ENCODE measurements around the gene HEBP2.

Gene HEBP2

DNA sequence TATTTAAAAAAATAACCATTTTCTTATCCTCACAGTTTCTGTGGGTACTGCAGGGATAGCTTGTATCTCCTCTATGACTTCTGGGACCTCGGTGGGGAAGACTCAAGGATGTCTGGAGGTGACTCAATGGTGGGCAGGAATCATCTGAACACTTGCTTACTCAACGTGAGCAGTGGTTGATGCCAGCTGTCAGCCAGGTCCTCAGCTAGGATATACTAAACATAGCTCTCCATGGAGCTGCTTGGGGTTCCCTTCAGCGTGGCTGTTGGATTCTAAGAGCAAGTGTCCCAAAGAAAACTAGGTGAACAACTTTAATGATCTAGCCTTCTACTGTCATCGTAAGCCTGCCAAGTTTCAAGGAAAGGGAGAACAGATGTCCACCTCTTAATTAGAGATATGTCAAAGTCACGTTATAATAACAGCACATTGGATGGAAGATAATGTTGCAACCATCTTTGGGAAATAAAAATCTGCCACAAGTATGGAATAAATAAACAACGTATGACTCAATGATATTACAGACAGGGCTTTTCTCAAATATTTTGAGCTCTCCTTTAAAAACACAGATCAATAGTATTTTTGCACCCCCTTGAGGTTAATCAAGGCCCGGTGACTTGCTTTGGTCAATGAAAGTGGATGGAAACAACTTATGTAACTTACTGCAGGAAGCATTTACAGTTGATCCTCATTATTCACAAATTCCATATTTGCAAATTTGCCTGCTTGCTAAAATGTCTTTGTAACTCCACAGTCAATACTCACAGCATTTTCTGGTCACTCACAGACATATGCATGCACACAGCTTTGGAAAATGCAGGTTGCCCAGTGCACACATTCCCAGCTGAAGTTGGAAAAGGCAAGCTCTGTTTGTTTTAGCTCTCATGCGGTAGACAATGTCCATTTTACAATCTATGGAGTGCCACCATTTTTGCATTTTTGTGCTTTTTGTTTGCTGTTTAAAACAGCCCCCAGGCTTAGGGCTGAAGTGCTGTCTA lies 6.6 kb upstream of the HEBP2 start:
- DNase-seq = no peak

- DNase-seq = no peak
These were observed 3.7 kb upstream of the HEBP2 start for GRCh38 chr6:138400326-138400725.

DNA sequence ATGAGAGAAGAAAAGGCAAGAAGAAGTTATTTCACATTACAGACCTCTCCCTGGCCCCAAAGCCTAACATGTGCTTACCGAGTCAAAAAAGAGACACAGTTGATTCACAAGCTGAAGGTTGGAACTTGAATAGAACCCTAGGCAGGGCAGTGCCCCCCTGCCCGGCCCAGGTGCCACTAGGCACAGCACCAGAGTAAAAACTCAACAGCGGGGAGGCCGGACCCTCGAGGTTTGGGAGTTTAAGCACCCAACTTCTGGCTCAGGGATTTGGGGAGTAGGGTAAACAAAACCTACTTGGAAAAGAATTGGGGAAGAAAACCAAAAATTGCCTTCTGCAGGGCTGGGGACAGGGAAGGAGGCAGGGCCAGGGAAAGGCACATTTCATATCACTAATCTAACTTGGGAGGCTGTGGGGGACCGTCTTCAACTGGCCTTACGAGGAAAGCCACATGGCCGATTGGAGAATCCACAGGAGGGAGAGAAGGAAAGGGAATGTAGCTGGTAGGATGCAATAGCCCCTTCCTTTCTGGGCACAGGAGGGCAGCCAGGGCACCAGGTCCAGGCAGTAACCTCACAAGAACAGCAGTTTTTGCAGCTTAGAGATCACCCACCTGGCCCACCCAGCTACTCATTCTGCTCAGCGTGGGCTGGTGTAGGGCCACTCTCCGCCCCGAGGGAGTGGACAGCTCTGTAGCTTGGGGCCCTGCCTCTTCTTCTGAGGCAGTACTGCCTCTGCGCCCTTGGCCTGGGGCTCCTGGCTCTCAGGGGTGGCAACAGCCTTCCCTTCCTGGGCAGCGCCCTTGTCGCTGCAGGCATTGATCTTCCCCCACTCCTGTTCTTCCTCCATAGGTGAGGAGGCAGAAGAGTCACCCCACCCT lies 1.8 kb upstream of the HEBP2 start:
- no peak for DNase-seq

DNA sequence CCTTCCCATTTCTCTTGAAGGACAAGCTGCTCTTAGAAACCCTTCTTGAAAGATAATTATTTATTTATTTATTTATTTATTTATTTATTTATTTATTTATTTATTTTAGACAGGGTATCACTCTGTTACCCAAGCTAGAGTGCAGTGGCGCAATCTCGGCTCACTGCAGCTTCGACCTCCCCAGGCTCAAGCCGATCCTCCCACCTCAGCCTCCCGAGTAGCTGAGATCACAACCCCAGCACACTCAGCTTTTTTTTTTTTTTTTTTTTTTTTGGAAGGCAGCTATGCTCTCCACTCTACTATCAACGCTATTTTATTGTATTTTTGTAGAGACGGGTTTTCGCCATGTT lies 1.2 kb upstream of the HEBP2 start:
- no peak for DNase-seq

GRCh38 chr6:138403324-138403800 lies 661 bp upstream of the HEBP2 start:
- DNase-seq = peak in 1 of 2 experiments; percentile 17

DNA sequence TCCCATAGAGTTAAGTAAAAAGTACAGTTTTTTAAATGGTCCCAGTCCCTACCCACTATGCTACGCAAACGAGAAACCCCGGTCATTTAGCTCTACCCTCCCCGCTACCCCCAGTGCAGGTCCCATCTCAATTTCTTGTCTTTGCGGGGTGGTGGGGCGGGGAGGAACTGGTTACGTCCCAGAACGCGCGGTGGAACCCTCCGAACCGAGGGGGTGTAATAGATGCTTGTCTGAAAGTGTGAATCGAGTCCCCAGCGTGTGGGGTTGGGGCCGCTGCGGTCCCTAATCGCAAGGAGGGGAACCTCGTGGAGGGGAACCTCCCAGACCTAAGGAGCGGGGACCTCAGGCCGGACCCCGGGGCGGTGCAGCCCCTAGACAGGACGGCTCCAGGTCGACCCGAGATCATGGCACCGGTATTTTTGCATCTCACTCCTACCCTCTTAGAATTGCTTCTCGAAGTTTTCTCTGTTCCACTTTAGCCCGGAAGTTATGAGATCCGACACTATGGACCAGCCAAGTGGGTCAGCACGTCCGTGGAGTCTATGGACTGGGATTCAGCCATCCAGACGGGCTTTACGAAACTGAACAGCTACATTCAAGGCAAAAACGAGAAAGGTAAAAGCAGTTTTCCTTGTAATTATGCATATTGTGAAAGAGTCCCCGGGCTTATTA lies 779 bp downstream of the HEBP2 start:
- DNase-seq = no peak

DNA sequence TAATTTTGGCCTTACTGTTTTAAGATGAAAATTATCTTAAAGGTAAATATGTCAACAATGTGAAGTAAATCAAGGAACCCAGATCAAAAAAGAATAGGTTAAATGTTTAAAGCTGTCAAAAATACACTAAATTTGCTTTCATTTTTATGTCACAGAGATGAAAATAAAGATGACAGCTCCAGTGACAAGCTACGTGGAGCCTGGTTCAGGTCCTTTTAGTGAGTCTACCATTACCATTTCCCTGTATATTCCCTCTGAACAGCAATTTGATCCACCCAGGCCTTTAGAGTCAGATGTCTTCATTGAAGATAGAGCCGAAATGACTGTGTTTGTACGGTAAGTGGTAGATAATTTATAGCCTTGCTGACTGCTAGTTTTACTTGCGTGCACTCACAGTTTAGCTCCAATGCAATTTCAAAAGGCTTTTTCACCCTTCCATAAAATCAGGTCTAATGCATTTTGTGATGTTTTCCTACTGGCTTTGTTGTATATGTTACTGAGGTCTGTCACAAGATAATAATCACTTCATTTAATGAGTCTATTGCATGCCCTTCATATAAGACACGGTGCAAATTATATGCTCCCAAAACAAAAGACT lies 1.9 kb downstream of the HEBP2 start:
- DNase-seq = no peak

GRCh38 chr6:138406443-138406842 lies 2.4 kb downstream of the HEBP2 start:
- no peak for DNase-seq

- DNase-seq = no peak
These were observed 6.2 kb downstream of the HEBP2 start for GRCh38 chr6:138410048-138410735.

DNA sequence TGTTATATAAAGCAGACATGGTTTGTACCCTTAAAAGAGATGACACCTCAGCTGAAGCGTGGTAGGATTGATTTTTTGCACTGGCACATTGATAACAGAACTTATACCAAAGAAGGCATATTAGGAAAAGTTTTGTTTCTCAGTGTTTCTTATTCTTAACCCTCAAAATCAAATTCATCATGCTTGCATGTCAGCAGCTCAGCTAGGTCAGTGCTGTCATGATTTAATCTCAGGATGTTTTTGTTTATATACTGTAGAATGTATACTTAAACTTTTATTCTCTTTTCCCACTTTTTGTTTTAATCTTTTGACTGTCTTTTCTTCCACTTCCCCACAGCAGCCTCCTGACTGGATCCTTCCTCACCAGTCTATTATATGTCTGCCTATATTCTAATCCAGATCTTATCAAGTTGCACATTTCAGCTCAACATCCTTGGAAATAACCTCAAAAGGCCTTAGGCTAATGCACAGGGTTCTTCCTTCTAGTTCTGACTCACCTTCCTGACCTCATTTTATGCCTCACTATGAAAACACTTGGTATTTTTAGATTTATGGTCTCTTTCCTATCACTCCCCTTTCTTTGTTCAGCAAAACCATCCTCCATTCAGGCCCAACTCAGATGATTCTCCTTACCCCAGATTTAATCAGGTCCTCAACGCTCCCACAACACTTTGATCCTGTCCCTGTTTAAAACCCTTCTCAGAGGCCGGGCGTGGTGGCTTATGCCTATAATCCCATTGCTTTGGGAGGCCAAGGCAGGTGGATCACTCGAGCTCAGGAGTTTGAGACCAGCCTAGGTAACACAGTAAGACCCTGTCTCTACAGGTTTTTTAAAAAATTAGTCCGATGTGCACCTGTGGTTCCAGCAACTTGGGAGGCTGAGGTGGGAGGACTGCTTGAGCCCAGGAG lies 7.2 kb downstream of the HEBP2 start:
- no peak for DNase-seq

- no peak for DNase-seq
These were observed 11.1 kb downstream of the HEBP2 start for GRCh38 chr6:138415125-138415524.

DNA sequence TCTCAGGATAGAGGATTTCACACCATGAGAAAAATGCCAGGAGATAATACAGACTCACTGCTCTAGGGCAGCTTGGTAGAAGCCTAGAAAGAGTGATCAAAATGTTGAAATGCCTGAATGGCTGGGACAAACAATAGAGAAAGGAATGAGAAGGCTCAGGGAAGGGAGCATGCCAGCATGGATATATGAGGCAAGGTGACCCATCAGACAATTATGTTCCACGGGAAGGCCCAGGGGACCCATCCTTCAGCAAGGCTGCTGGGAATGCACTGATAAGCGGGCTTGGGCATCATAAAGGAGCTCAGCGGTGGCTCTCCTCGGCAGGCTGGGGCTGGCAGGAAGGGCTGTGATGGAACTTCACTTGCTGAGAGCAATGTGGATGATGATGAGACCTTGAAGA lies 12.2 kb downstream of the HEBP2 start:
- no peak for DNase-seq

GRCh38 chr6:138417493-138418117 lies 13.6 kb downstream of the HEBP2 start:
- no peak for DNase-seq

DNA sequence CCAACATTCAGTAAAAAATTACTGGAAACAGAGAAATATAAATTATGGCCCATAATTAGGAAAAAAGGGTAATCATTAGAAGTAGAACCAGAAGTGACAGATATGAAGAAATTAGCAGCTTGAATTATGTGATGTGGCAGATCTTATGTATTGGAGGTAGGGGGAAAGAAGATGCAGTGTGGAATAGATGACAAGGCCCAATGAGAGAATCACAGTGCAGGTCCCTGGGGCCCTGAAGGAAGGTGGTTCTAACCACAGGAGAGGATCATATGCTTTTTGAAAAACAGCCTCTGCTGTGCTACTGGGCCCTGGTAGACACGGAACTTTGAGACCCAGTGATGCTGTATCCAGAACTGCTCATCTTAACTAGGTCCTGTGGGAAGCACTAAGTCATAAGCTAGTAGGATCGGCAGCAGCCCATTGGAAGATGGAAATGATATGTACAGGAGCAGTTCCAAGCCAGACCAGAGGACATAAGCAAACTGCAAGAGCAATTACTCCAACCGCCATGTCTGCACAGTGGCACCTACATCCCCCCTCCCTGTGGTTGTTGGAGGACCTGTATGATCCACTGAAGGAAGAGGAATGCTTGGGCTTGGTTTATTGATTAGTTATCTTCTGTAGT lies 14.2 kb downstream of the HEBP2 start:
- DNase-seq = no peak

DNA sequence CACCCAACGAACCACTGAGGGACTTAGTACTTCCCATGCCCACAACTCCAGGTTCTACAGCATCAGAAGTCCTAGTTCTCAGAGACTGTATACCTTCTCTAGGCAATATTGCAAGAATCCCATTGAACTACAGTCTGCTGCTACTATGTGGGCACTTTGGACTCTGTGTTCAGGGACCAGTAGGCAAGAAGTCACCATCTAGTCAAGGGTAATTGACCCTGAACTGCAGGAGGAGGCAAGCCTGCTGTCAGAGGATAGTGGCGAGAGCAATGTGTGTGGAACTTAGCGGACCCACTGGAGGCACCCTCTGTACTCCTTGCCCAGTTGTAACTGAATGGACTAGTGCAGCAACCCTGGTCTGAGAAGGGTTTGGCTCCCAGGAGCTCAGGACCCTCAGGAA lies 15.7 kb downstream of the HEBP2 start:
- DNase-seq = no peak

GRCh38 chr6:138420356-138420755 lies 16.3 kb downstream of the HEBP2 start:
- DNase-seq = no peak

DNA sequence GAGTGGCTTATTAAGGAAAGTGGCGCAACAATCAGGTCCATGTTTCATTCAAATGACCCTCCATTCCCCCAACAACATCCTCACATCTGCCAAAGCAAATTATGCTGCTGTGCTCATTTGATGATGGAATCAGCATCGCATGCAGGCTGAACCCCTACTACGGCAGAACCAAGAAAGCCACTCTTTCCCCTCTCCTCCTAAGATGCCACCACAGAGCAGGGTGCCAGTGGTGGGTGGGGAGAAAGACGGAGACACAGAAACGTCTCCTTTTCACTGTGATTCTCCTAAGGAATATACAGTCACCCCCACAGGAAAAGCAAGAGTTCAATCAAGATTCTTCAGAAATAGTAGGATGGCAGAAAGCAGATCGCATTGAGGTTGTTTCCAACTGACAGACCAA lies 17.1 kb downstream of the HEBP2 start:
- no peak for DNase-seq

GRCh38 chr6:138421608-138422007 lies 17.6 kb downstream of the HEBP2 start:
- no peak for DNase-seq

- DNase-seq = no peak
These were observed 18.8 kb downstream of the HEBP2 start for GRCh38 chr6:138422861-138423260.

All from NCI-H446 (cell line).